ENCODE data around the gene C1orf74.

The C1orf74 gene

GRCh38 chr1:209741889-209742288 lies 42.5 kb downstream of the C1orf74 start:
- Histone ChIP-seq H3K9ac (ENCODE audit: insufficient read length, low read depth) (no peak overlapping the region), H3K36me3 (ENCODE audit: insufficient read depth, insufficient read length, low read length) (no peaks in the 10 kb centered on the region), H3K27me3 (ENCODE audit: insufficient read depth, insufficient read length) (no peaks in the 10 kb centered on the region), H3K4me1 (ENCODE audit: insufficient read depth, insufficient read length) (no peaks in the 10 kb centered on the region), H3K9me3 (ENCODE audit: insufficient read depth, low read length) (no peaks in the 10 kb centered on the region), H3K4me3 (ENCODE audit: insufficient read length, low read depth) (no peak overlapping the region)
- no peak for TF ChIP-seq ZNF274 (IDR thresholded peaks at IDR 0.05; ENCODE audit: low read depth, low read length)
- no peak for TF ChIP-seq YY1 (IDR thresholded peaks at IDR 0.05; ENCODE audit: insufficient read depth, insufficient read length)
- TF ChIP-seq SUZ12 (IDR thresholded peaks at IDR 0.05; ENCODE audit: extremely low read depth, insufficient read depth, insufficient read length): no peak
- no peak for DNase-seq (ENCODE audit: low read depth, low spot score)

- Histone ChIP-seq H3K4me1 (ENCODE audit: insufficient read depth, insufficient read length) (no peaks in the 10 kb centered on the region), H3K36me3 (ENCODE audit: insufficient read depth, insufficient read length, low read length) (no peaks in the 10 kb centered on the region), H3K27me3 (ENCODE audit: insufficient read depth, insufficient read length) (no peaks in the 10 kb centered on the region), H3K4me3 (ENCODE audit: insufficient read length, low read depth) (no peak overlapping the region), H3K9ac (ENCODE audit: insufficient read length, low read depth) (no peak overlapping the region), H3K9me3 (ENCODE audit: insufficient read depth, low read length) (no peaks in the 10 kb centered on the region)
- no peak for DNase-seq (ENCODE audit: low read depth, low spot score)
- TF ChIP-seq ZNF274 (IDR thresholded peaks at IDR 0.05; ENCODE audit: low read depth, low read length): no peak
- TF ChIP-seq SUZ12 (IDR thresholded peaks at IDR 0.05; ENCODE audit: extremely low read depth, insufficient read depth, insufficient read length): no peak
- no peak for TF ChIP-seq YY1 (IDR thresholded peaks at IDR 0.05; ENCODE audit: insufficient read depth, insufficient read length)
These were observed 43.2 kb downstream of the C1orf74 start for GRCh38 chr1:209741193-209741592.

GRCh38 chr1:209738270-209738669 lies 46.1 kb downstream of the C1orf74 start:
- H3K4me3 ChIP-seq (ENCODE audit: insufficient read length, low read depth): no peak overlapping the region
- H3K36me3 ChIP-seq (ENCODE audit: insufficient read depth, insufficient read length, low read length): no peaks in the 10 kb centered on the region
- DNase-seq (ENCODE audit: low read depth, low spot score): no peak
- no peak overlapping the region for H3K9ac ChIP-seq (ENCODE audit: insufficient read length, low read depth)
- H3K4me1 ChIP-seq (ENCODE audit: insufficient read depth, insufficient read length): no peaks in the 10 kb centered on the region
- TF ChIP-seq SUZ12 (IDR thresholded peaks at IDR 0.05; ENCODE audit: extremely low read depth, insufficient read depth, insufficient read length) (no peak), ZNF274 (IDR thresholded peaks at IDR 0.05; ENCODE audit: low read depth, low read length) (no peak), YY1 (IDR thresholded peaks at IDR 0.05; ENCODE audit: insufficient read depth, insufficient read length) (no peak)
- no peaks in the 10 kb centered on the region for H3K9me3 ChIP-seq (ENCODE audit: insufficient read depth, low read length)
- no peaks in the 10 kb centered on the region for H3K27me3 ChIP-seq (ENCODE audit: insufficient read depth, insufficient read length)

GRCh38 chr1:209737118-209737505 lies 47.2 kb downstream of the C1orf74 start:
- Histone ChIP-seq H3K36me3 (ENCODE audit: insufficient read depth, insufficient read length, low read length) (no peaks in the 10 kb centered on the region), H3K4me1 (ENCODE audit: insufficient read depth, insufficient read length) (no peaks in the 10 kb centered on the region), H3K4me3 (ENCODE audit: insufficient read length, low read depth) (no peak overlapping the region), H3K9ac (ENCODE audit: insufficient read length, low read depth) (no peak overlapping the region), H3K9me3 (ENCODE audit: insufficient read depth, low read length) (no peaks in the 10 kb centered on the region), H3K27me3 (ENCODE audit: insufficient read depth, insufficient read length) (no peaks in the 10 kb centered on the region)
- TF ChIP-seq YY1 (IDR thresholded peaks at IDR 0.05; ENCODE audit: insufficient read depth, insufficient read length) (no peak), ZNF274 (IDR thresholded peaks at IDR 0.05; ENCODE audit: low read depth, low read length) (no peak), SUZ12 (IDR thresholded peaks at IDR 0.05; ENCODE audit: extremely low read depth, insufficient read depth, insufficient read length) (no peak)
- no peak for DNase-seq (ENCODE audit: low read depth, low spot score)

GRCh38 chr1:209736490-209737117 lies 47.8 kb downstream of the C1orf74 start:
- Histone ChIP-seq H3K4me3 (ENCODE audit: insufficient read length, low read depth) (no peak overlapping the region), H3K27me3 (ENCODE audit: insufficient read depth, insufficient read length) (no peaks in the 10 kb centered on the region), H3K9ac (ENCODE audit: insufficient read length, low read depth) (no peak overlapping the region), H3K4me1 (ENCODE audit: insufficient read depth, insufficient read length) (no peaks in the 10 kb centered on the region), H3K9me3 (ENCODE audit: insufficient read depth, low read length) (no peaks in the 10 kb centered on the region), H3K36me3 (ENCODE audit: insufficient read depth, insufficient read length, low read length) (no peaks in the 10 kb centered on the region)
- DNase-seq (ENCODE audit: low read depth, low spot score): no peak
- TF ChIP-seq SUZ12 (IDR thresholded peaks at IDR 0.05; ENCODE audit: extremely low read depth, insufficient read depth, insufficient read length) (no peak), YY1 (IDR thresholded peaks at IDR 0.05; ENCODE audit: insufficient read depth, insufficient read length) (no peak), ZNF274 (IDR thresholded peaks at IDR 0.05; ENCODE audit: low read depth, low read length) (no peak)

GRCh38 chr1:209733409-209734192 lies 50.8 kb downstream of the C1orf74 start:
- H3K36me3 ChIP-seq (ENCODE audit: insufficient read depth, insufficient read length, low read length): no peaks in the 10 kb centered on the region
- no peak for DNase-seq (ENCODE audit: low read depth, low spot score)
- H3K27me3 ChIP-seq (ENCODE audit: insufficient read depth, insufficient read length): no peaks in the 10 kb centered on the region
- no peaks in the 10 kb centered on the region for H3K4me1 ChIP-seq (ENCODE audit: insufficient read depth, insufficient read length)
- H3K9me3 ChIP-seq (ENCODE audit: insufficient read depth, low read length): no peaks in the 10 kb centered on the region
- H3K4me3 ChIP-seq (ENCODE audit: insufficient read length, low read depth): no peak overlapping the region
- no peak overlapping the region for H3K9ac ChIP-seq (ENCODE audit: insufficient read length, low read depth)
- TF ChIP-seq YY1 (IDR thresholded peaks at IDR 0.05; ENCODE audit: insufficient read depth, insufficient read length) (no peak), SUZ12 (IDR thresholded peaks at IDR 0.05; ENCODE audit: extremely low read depth, insufficient read depth, insufficient read length) (no peak), ZNF274 (IDR thresholded peaks at IDR 0.05; ENCODE audit: low read depth, low read length) (no peak)

GRCh38 chr1:209732725-209733124 lies 51.6 kb downstream of the C1orf74 start:
- Histone ChIP-seq H3K4me3 (ENCODE audit: insufficient read length, low read depth) (no peak overlapping the region), H3K4me1 (ENCODE audit: insufficient read depth, insufficient read length) (no peaks in the 10 kb centered on the region), H3K27me3 (ENCODE audit: insufficient read depth, insufficient read length) (no peaks in the 10 kb centered on the region), H3K9me3 (ENCODE audit: insufficient read depth, low read length) (no peaks in the 10 kb centered on the region), H3K36me3 (ENCODE audit: insufficient read depth, insufficient read length, low read length) (no peaks in the 10 kb centered on the region), H3K9ac (ENCODE audit: insufficient read length, low read depth) (no peak overlapping the region)
- TF ChIP-seq ZNF274 (IDR thresholded peaks at IDR 0.05; ENCODE audit: low read depth, low read length) (no peak), SUZ12 (IDR thresholded peaks at IDR 0.05; ENCODE audit: extremely low read depth, insufficient read depth, insufficient read length) (no peak)
- no peak for DNase-seq (ENCODE audit: low read depth, low spot score)

Measured in NT2/D1 (cell line).